Vagina (tissue), 2 donors: Measurements from ENCODE around the gene ASH1L. TPM values are rescaled to one million over a fixed set of nuclear protein-coding genes. Genes with fewer than 3 reads are reported as not detected.

Source experiments
- DNase-seq, 2 donors: peaks; one replicate each; pipeline ENCODE4 v3.0.0-alpha.2; 2017; ENCODE audit errors: extremely low spot score in 2 of 2
- H3K27ac ChIP-seq: fragments of 200-600 bp; sonication (generic); one replicate; pipeline ENCODE4 v1.5.1; 2019
- H3K27me3 ChIP-seq: fragments of 200-600 bp; sonication (generic); one replicate; pipeline ENCODE4 v1.5.1; 2019
- H3K36me3 ChIP-seq, 2 donors: fragments of 200-600 bp; sonication (generic); one replicate each; pipeline ENCODE4 v1.5.1; 2017 to 2019
- H3K4me1 ChIP-seq: fragments of 200-600 bp; sonication (generic); one replicate; pipeline ENCODE4 v1.5.1; 2019
- H3K4me3 ChIP-seq, 2 donors: fragments of 200-600 bp; sonication (generic); 1 replicate in 1 of 2; 2 replicates in 1 of 2; pipeline ENCODE4 v1.5.1; 2016 to 2019
- H3K9me3 ChIP-seq: fragments of 200-600 bp; sonication (generic); one replicate; pipeline ENCODE4 v1.5.1; 2019
- CTCF ChIP-seq, 3 experiments: fragments of 450-650 bp in 2 of 3; fragments of 200-600 bp in 1 of 3; sonication (generic) in 1 of 3; IDR thresholded peaks; one replicate each; pipeline ENCODE4 v1.5.1; 2017 to 2019; ENCODE audit warnings: antibody characterized with exemption in 3 of 3, mild to moderate bottlenecking in 2 of 3, moderate library complexity in 2 of 3
- POLR2A ChIP-seq, 2 donors: fragments of 450-650 bp; IDR thresholded peaks; one replicate each; pipeline ENCODE4 v1.6.1; 2017; ENCODE audit warnings: antibody characterized with exemption in 2 of 2, mild to moderate bottlenecking in 2 of 2, moderate library complexity in 2 of 2
- POLR2AphosphoS5 ChIP-seq, 2 donors: sonication (generic); formaldehyde crosslinking; IDR thresholded peaks; one replicate each; pipeline ENCODE4 v1.9.0; 2017; ENCODE audit warnings: antibody characterized with exemption in 2 of 2, mild to moderate bottlenecking in 2 of 2, low read depth in 1 of 2; ENCODE audit not compliant: insufficient read depth in 1 of 2
- intact Hi-C: fragments of 100-400 bp; cut with DNase I; formaldehyde crosslinking; loops from one replicate; pipeline ENCODE4 v1.15.1; 2023
- total RNA-seq: library from RNA; depleted of rRNA; stranded (reverse); fragments of >200 nt; gene quantifications from one replicate; pipeline ENCODE4 v1.2.3, GENCODE V29; 2016

ASH1L gene
- total RNA-seq, 1 donor from 2014 or later: 74.9 TPM

GRCh38 chr1:155479205-155479604 is 83.4 kb downstream of the ASH1L start:
- H3K36me3 ChIP-seq: peaks cover 0 to 11% of the 10 kb centered on the region in 2 donors
- intact Hi-C loops: no loop called here

GRCh38 chr1:155478270-155478852 is 84.2 kb downstream of the ASH1L start:
- no peak for TF ChIP-seq POLR2AphosphoS5 (IDR thresholded peaks at IDR 0.05; ENCODE audit: insufficient read depth in 1 of 2, low read depth in 1 of 2)
- TF ChIP-seq POLR2A (IDR thresholded peaks at IDR 0.05): no peak
- no peak for TF ChIP-seq CTCF (IDR thresholded peaks at IDR 0.05)

More at GRCh38 chr1:155479205-155479604, 83.4 kb downstream of the ASH1L start:
- Histone ChIP-seq H3K4me3 (no peak overlapping the region), H3K4me1 (no peaks in the 10 kb centered on the region), H3K27me3 (no peaks in the 10 kb centered on the region), H3K9me3 (no peaks in the 10 kb centered on the region), H3K27ac (no peak overlapping the region)
- TF ChIP-seq CTCF (IDR thresholded peaks at IDR 0.05) (no peak), POLR2AphosphoS5 (IDR thresholded peaks at IDR 0.05; ENCODE audit: insufficient read depth in 1 of 2, low read depth in 1 of 2) (no peak), POLR2A (IDR thresholded peaks at IDR 0.05) (no peak)
- DNase-seq: no peak

GRCh38 chr1:155474146-155474545 is 88.5 kb downstream of the ASH1L start:
- no peak for DNase-seq
- no peaks in the 10 kb centered on the region for H3K36me3 ChIP-seq
- intact Hi-C loops: no loop called here

More at GRCh38 chr1:155478270-155478852, 84.2 kb downstream of the ASH1L start:
- Histone ChIP-seq H3K27ac (no peak overlapping the region), H3K4me1 (peaks cover under 1% of the 10 kb centered on the region), H3K4me3 (no peak overlapping the region), H3K9me3 (no peaks in the 10 kb centered on the region), H3K36me3 (peaks cover 0 to 11% of the 10 kb centered on the region in 2 donors), H3K27me3 (no peaks in the 10 kb centered on the region)
- intact Hi-C loops: no loop called here
- DNase-seq: no peak

GRCh38 chr1:155473151-155473821 is 89.3 kb downstream of the ASH1L start:
- H3K4me1 ChIP-seq: peaks cover 12% of the 10 kb centered on the region
- TF ChIP-seq POLR2AphosphoS5 (IDR thresholded peaks at IDR 0.05; ENCODE audit: insufficient read depth in 1 of 2, low read depth in 1 of 2): no peak
- TF ChIP-seq POLR2A (IDR thresholded peaks at IDR 0.05): no peak
- TF ChIP-seq CTCF (IDR thresholded peaks at IDR 0.05): no peak
- H3K9me3 ChIP-seq: no peaks in the 10 kb centered on the region
- intact Hi-C loops: no loop called here
- H3K27ac ChIP-seq: no peak overlapping the region
- no peaks in the 10 kb centered on the region for H3K27me3 ChIP-seq
- no peaks in the 10 kb centered on the region for H3K36me3 ChIP-seq
- no peak overlapping the region for H3K4me3 ChIP-seq
- no peak for DNase-seq

More at GRCh38 chr1:155474146-155474545, 88.5 kb downstream of the ASH1L start:
- Histone ChIP-seq H3K9me3 (no peaks in the 10 kb centered on the region), H3K27ac (no peak overlapping the region), H3K4me3 (no peak overlapping the region), H3K27me3 (no peaks in the 10 kb centered on the region), H3K4me1 (peaks cover 12% of the 10 kb centered on the region)
- TF ChIP-seq POLR2A (IDR thresholded peaks at IDR 0.05) (no peak), CTCF (IDR thresholded peaks at IDR 0.05) (no peak), POLR2AphosphoS5 (IDR thresholded peaks at IDR 0.05; ENCODE audit: insufficient read depth in 1 of 2, low read depth in 1 of 2) (no peak)
